Smooth muscle cell (in vitro differentiated cells): Measurements from ENCODE around the gene RARRES1. TPM values are rescaled to one million over a fixed set of nuclear protein-coding genes. Genes with fewer than 3 reads are reported as not detected.

Experiments
- DNase-seq: peaks from one replicate; lab custom pipeline; 2025; ENCODE audit not compliant: unreplicated experiment; lab: John Stamatoyannopoulos, UW
- H2AFZ ChIP-seq: fragments of 200-600 bp; sonication (generic); 2 replicates; pipeline ENCODE4 v1.6.0; 2016; ENCODE audit warnings: antibody characterized with exemption, low read depth, mild to moderate bottlenecking
- H3F3A ChIP-seq: fragments of 200-600 bp; sonication (generic); 2 replicates; pipeline ENCODE4 v1.6.0; 2017; ENCODE audit warnings: antibody characterized with exemption, low read depth
- H3K27ac ChIP-seq: fragments of 200-600 bp; sonication (generic); 2 replicates; pipeline ENCODE4 v1.5.1; 2016; ENCODE audit warnings: low read depth, mild to moderate bottlenecking
- H3K27me3 ChIP-seq: fragments of 200-600 bp; sonication (generic); 2 replicates; pipeline ENCODE4 v1.6.1; 2016; ENCODE audit warnings: low read depth, mild to moderate bottlenecking
- H3K36me3 ChIP-seq: fragments of 200-600 bp; sonication (generic); 2 replicates; pipeline ENCODE4 v1.5.1; 2016; ENCODE audit warnings: low read depth
- H3K4me1 ChIP-seq: fragments of 200-600 bp; sonication (generic); 2 replicates; pipeline ENCODE4 v1.5.1; 2016; ENCODE audit warnings: low read depth
- H3K4me2 ChIP-seq: fragments of 200-600 bp; sonication (generic); 2 replicates; pipeline ENCODE4 v1.6.0; 2016; ENCODE audit warnings: mild to moderate bottlenecking
- H3K4me3 ChIP-seq: fragments of 200-600 bp; sonication (generic); 2 replicates; pipeline ENCODE4 v1.5.1; 2016; ENCODE audit warnings: mild to moderate bottlenecking
- H3K79me2 ChIP-seq: fragments of 200-600 bp; sonication (generic); 2 replicates; pipeline ENCODE4 v1.6.0; 2016; ENCODE audit warnings: low read depth, mild to moderate bottlenecking
- H3K9ac ChIP-seq: fragments of 200-600 bp; sonication (generic); 2 replicates; pipeline ENCODE4 v1.6.0; 2016; ENCODE audit warnings: low read depth
- H3K9me3 ChIP-seq: fragments of 200-600 bp; sonication (generic); replicated peaks from 2 replicates; pipeline ENCODE4 v1.5.1; 2016; ENCODE audit warnings: low read depth
- H4K20me1 ChIP-seq: fragments of 200-600 bp; sonication (generic); 2 replicates; pipeline ENCODE4 v1.6.0; 2016; ENCODE audit warnings: low read depth
- CTCF ChIP-seq: fragments of 200-600 bp; sonication (generic); IDR thresholded peaks from 2 replicates; pipeline ENCODE4 v1.5.1; 2017; ENCODE audit warnings: borderline replicate concordance, mild to moderate bottlenecking, antibody characterized with exemption; ENCODE audit not compliant: insufficient read depth, poor library complexity, severe bottlenecking
- WGBS: methylation state at CpG from one replicate; pipeline ENCODE4 v1.1.7; 2016; ENCODE audit warnings: low lambda C conversion rate; 5-methylcytosine and 5-hydroxymethylcytosine counted together
- polyA plus RNA-seq: library from polyadenylated mRNA; unstranded; fragments of >200 nt; fragmentation: Nextera tagmentation; extraction: Ambion mirVana; gene quantifications from 2 replicates; pipeline ENCODE4 v1.2.1, GENCODE V29; 2016
- small RNA-seq: library from RNA; depleted of rRNA; stranded (forward); fragments of <200 nt; gene quantifications from one replicate; pipeline ENCODE3, GENCODE V24; 2014
- total RNA-seq: library from RNA; depleted of rRNA; stranded (reverse); fragments of >200 nt; gene quantifications from 2 replicates; pipeline ENCODE4 v1.2.3, GENCODE V29; 2014

Gene RARRES1
- total and polyA plus RNA-seq, 2 experiments from 2014 or later: 6.6 to 15.3 TPM

GRCh38 chr3:158652463-158652862 lies 79.8 kb downstream of the RARRES1 start:
- peaks cover 25% of the 10 kb centered on the region for H3K36me3 ChIP-seq
- WGBS: 96% methylated on average over 3 of the region's 3 CpGs

DNA sequence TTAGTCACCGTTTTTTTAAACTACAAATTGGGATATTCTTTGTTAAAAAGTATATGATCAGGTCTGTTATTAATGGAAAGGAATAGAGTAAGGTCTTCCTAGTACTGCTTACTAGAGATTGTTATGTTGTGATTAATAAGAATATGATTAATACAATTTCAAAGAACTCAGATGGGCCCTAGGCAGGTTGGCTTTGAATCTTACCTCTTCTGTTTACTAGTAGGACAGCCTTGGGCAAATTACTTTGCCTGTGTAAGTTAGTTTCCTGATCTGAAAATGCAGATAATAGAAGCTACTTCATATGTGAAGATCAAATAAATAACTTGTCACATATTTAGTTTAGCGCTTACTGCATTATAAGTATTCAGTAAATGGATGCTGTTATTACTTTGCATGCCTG lies 81.1 kb downstream of the RARRES1 start:
- H3F3A ChIP-seq: no peaks in the 10 kb centered on the region
- H3K4me3 ChIP-seq: no peak overlapping the region
- H3K27me3 ChIP-seq: no peaks in the 10 kb centered on the region
- no peaks in the 10 kb centered on the region for H3K4me1 ChIP-seq
- H3K9me3 ChIP-seq: no peaks in the 10 kb centered on the region
- H3K9ac ChIP-seq: no peak overlapping the region
- 99% methylated on average over 2 of the region's 2 CpGs for WGBS
- no peaks in the 10 kb centered on the region for H4K20me1 ChIP-seq
- H3K36me3 ChIP-seq: peaks cover 30% of the 10 kb centered on the region
- H3K27ac ChIP-seq: no peak overlapping the region
- no peak for DNase-seq
- no peak overlapping the region for H3K4me2 ChIP-seq
- H3K79me2 ChIP-seq: peaks cover 18% of the 10 kb centered on the region
- no peak overlapping the region for H2AFZ ChIP-seq
- TF ChIP-seq CTCF: no peak

More at GRCh38 chr3:158652463-158652862, 79.8 kb downstream of the RARRES1 start:
- Histone ChIP-seq H3K27ac (no peak overlapping the region), H4K20me1 (no peaks in the 10 kb centered on the region), H3K4me2 (no peak overlapping the region), H3K9ac (no peak overlapping the region), H3K4me3 (no peak overlapping the region), H3F3A (no peaks in the 10 kb centered on the region), H3K79me2 (peaks cover 7% of the 10 kb centered on the region), H2AFZ (no peak overlapping the region), H3K27me3 (no peaks in the 10 kb centered on the region), H3K4me1 (no peaks in the 10 kb centered on the region), H3K9me3 (no peaks in the 10 kb centered on the region)
- no peak for DNase-seq
- no peak for TF ChIP-seq CTCF

DNA sequence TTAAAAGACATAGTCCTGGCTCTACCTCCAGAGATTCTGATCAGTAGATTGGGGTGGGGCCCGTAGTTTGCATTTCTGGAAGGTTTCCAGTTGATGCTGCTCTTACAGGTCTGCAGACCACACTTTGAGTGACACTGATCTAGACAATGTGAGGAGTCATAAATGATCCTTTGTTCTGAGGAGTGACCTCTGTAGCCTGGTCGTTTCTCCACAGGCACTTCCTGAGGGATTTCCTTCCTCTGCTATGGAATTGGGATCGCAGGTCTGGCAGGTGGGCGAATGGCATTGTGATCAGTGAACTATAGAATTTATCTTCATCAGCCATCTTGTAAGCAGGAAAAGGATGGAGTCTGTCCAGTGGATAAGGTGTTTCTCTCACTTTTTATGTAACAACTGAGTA lies 82.5 kb downstream of the RARRES1 start:
- Histone ChIP-seq H4K20me1 (no peaks in the 10 kb centered on the region), H3K4me3 (no peak overlapping the region), H3F3A (no peaks in the 10 kb centered on the region), H3K27me3 (no peaks in the 10 kb centered on the region), H3K27ac (no peak overlapping the region), H2AFZ (no peak overlapping the region), H3K9me3 (no peaks in the 10 kb centered on the region), H3K4me2 (no peak overlapping the region), H3K9ac (no peak overlapping the region), H3K4me1 (peaks cover 6% of the 10 kb centered on the region), H3K79me2 (peaks cover 31% of the 10 kb centered on the region), H3K36me3 (peaks cover 26% of the 10 kb centered on the region)
- 76% methylated on average over 4 of the region's 4 CpGs for WGBS
- TF ChIP-seq CTCF: no peak
- DNase-seq: no peak

Small RNAs within 50 kb of the gene (small RNA-seq; reads per million reads assigned to genes)
- not detected for gene AC080013.6

Other genes starting within 250 kb of the RARRES1 start
- gene MLF1, start 161.3 kb downstream of the RARRES1 start, total RNA-seq: 22.9 and 24.3 TPM in 2 replicates
- gene MLF1, start 161.3 kb downstream of the RARRES1 start, polyA plus RNA-seq: 25.9 and 28.5 TPM in 2 replicates
- 34.9 and 40.8 TPM in 2 replicates for gene GFM1, start 87.9 kb downstream of the RARRES1 start, total RNA-seq
- 19.4 and 20.4 TPM in 2 replicates for gene GFM1, start 87.9 kb downstream of the RARRES1 start, polyA plus RNA-seq
- 28.4 and 34.2 TPM in 2 replicates for gene LXN, start 59.8 kb downstream of the RARRES1 start, total RNA-seq
- gene LXN, start 59.8 kb downstream of the RARRES1 start, polyA plus RNA-seq: 23.2 and 30.4 TPM in 2 replicates
- gene MFSD1, start 69.6 kb upstream of the RARRES1 start, total RNA-seq: 91.5 and 95.0 TPM in 2 replicates
- 60.1 and 64.7 TPM in 2 replicates for gene MFSD1, start 69.6 kb upstream of the RARRES1 start, polyA plus RNA-seq